ENCODE data around the gene CABS1. TPM values are rescaled to one million over a fixed set of nuclear protein-coding genes. Genes with fewer than 3 reads are reported as not detected.
A peak's percentile ranks its signal among the peaks of the same experiment; 100 is the strongest.

The CABS1 gene
- total RNA-seq = not detected
- polyA plus RNA-seq (ENCODE audit: insufficient read depth in 1 of 8, insufficient read length in 8 of 8, low replicate concordance in 1 of 8) = under 1 TPM in 1 of 8 donors, not detected in 7; 0.53 TPM
- long read RNA-seq, donor 1 = 0 reads
- long read RNA-seq, donor 2 = 0 reads
- long read RNA-seq, donor 3 = 0 reads
- long read RNA-seq, donor 4 = 0 reads
- long read RNA-seq, donor 5 = 0 reads
- long read RNA-seq, donor 6 = 0 reads
- long read RNA-seq, donor 7 = 0 reads
- long read RNA-seq, donor 8 = 0 reads
- long read RNA-seq, donor 9 = 0 reads
- long read RNA-seq, donor 10 = 0 reads
- long read RNA-seq, donor 11 = 0 reads

GRCh38 chr4:70334681-70335080, at the start of gene CABS1:
Gene CABS1, plus strand, starts transcription at chr4:70334981. Its CDS starts 59 bp downstream, at chr4:70335040.
- H3K27me3 ChIP-seq (ENCODE audit: control insufficient read depth, insufficient read depth, low read length) = no peaks in the 10 kb centered on the region
- 100% methylated on average over 2 of the region's 3 CpGs for WGBS (ENCODE audit: insufficient coverage)
- H3K4me1 ChIP-seq (ENCODE audit: control insufficient read depth, insufficient read depth, low read length) = no peaks in the 10 kb centered on the region
- no peak within 1 kb of the TSS for H3K27ac ChIP-seq (ENCODE audit: low read length)
- H3K36me3 ChIP-seq (ENCODE audit: control insufficient read depth, insufficient read depth, low read length) = no peaks in the 10 kb centered on the region
- no peak for DNase-seq
- H3K9me3 ChIP-seq (replicated peaks; ENCODE audit: control insufficient read depth, low read depth, low read length) = no peaks in the 10 kb centered on the region
- H3K4me3 ChIP-seq (ENCODE audit: low read length) = no peak within 1 kb of the TSS

GRCh38 chr4:70288651-70289050, 46.1 kb upstream of the CABS1 start:
- Histone ChIP-seq H3K4me1 (ENCODE audit: control insufficient read depth, insufficient read depth, low read length) (no peaks in the 10 kb centered on the region), H3K27me3 (ENCODE audit: control insufficient read depth, insufficient read depth, low read length) (no peaks in the 10 kb centered on the region), H3K36me3 (ENCODE audit: control insufficient read depth, insufficient read depth, low read length) (no peaks in the 10 kb centered on the region), H3K9me3 (replicated peaks; ENCODE audit: control insufficient read depth, low read depth, low read length) (peaks cover 2% of the 10 kb centered on the region), H3K4me3 (ENCODE audit: low read length) (no peak overlapping the region), H3K27ac (ENCODE audit: low read length) (no peak overlapping the region)
- no CpG with 5 or more reads among the region's 1 CpG for WGBS (ENCODE audit: insufficient coverage)
- DNase-seq = no peak

DNA sequence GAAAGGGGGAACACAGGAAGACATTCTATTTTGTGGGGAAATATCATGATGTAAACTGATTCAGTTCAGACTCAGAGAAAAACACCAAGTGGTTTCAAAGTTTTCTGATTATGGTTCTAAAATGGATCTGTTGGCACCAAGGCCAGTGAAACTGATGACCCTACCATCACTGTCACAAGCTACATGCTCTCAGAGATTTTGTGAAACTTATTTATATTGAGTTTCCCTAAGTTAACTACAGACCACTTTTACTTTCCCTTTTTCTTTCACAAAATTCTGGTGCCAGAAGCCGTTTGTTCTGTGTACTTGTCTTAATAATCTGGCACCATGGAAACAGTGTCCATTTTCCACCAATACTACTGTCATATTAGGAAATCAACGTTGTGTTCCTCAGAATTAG, 43.4 kb upstream of the CABS1 start:
- no peaks in the 10 kb centered on the region for H3K36me3 ChIP-seq (ENCODE audit: control insufficient read depth, insufficient read depth, low read length)
- no peaks in the 10 kb centered on the region for H3K9me3 ChIP-seq (replicated peaks; ENCODE audit: control insufficient read depth, low read depth, low read length)
- no peaks in the 10 kb centered on the region for H3K4me1 ChIP-seq (ENCODE audit: control insufficient read depth, insufficient read depth, low read length)
- no peaks in the 10 kb centered on the region for H3K27me3 ChIP-seq (ENCODE audit: control insufficient read depth, insufficient read depth, low read length)
- no peak for DNase-seq
- WGBS (ENCODE audit: insufficient coverage) = no CpG with 5 or more reads among the region's 2 CpGs
- no peak overlapping the region for H3K4me3 ChIP-seq (ENCODE audit: low read length)
- no peak overlapping the region for H3K27ac ChIP-seq (ENCODE audit: low read length)

DNA sequence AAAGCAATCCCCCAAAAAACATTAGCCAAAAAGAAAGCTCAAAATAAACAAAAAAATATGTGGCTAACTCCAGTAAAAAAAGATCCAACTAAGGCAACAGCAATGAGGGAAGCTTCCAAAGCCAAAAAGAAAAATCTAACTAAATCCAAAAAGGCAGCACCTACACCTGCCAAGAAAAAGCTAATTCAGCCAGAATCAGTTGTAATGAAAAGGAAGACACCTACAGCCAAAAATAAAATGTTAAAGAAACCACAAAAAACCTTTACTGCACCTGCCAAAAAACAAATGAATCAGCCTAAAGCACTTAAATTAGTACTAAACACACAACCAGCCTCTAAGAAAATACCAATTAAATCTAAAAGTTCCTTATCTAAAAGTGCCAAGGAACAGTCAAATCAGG, 37.2 kb upstream of the CABS1 start:
- peak; percentile 40 for DNase-seq

GRCh38 chr4:70298051-70298450, 36.7 kb upstream of the CABS1 start:
- DNase-seq = peak; percentile 88
- Histone ChIP-seq H3K27me3 (ENCODE audit: control insufficient read depth, insufficient read depth, low read length) (no peaks in the 10 kb centered on the region), H3K27ac (ENCODE audit: low read length) (no peak overlapping the region), H3K36me3 (ENCODE audit: control insufficient read depth, insufficient read depth, low read length) (no peaks in the 10 kb centered on the region), H3K4me3 (ENCODE audit: low read length) (no peak overlapping the region), H3K4me1 (ENCODE audit: control insufficient read depth, insufficient read depth, low read length) (no peaks in the 10 kb centered on the region), H3K9me3 (replicated peaks; ENCODE audit: control insufficient read depth, low read depth, low read length) (no peaks in the 10 kb centered on the region)
- 29% methylated on average over 1 of the region's 1 CpG for WGBS (ENCODE audit: insufficient coverage)

More for the DNA sequence above, 37.2 kb upstream of the CABS1 start:
- Histone ChIP-seq H3K4me1 (ENCODE audit: control insufficient read depth, insufficient read depth, low read length) (no peaks in the 10 kb centered on the region), H3K27me3 (ENCODE audit: control insufficient read depth, insufficient read depth, low read length) (no peaks in the 10 kb centered on the region), H3K36me3 (ENCODE audit: control insufficient read depth, insufficient read depth, low read length) (no peaks in the 10 kb centered on the region), H3K4me3 (ENCODE audit: low read length) (no peak overlapping the region), H3K27ac (ENCODE audit: low read length) (no peak overlapping the region), H3K9me3 (replicated peaks; ENCODE audit: control insufficient read depth, low read depth, low read length) (no peaks in the 10 kb centered on the region)

DNA sequence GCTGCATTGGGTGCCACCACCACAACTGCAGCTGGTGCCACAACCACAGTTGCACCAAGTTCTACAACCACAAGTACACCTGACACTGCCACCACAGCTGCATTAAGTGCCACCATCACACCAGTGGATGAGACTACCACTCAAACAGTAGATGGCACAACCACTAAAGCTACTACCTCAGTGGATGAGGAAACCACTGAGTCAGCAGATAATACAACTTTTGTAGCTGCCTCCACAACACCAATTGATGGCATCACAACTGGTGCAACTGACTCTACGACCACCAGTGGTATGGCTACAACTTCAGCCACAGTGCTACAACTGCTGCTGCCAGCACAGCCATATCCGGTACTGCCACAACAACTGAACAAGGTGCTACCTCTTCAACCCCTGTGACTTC, 35.1 kb upstream of the CABS1 start:
- Histone ChIP-seq H3K36me3 (ENCODE audit: control insufficient read depth, insufficient read depth, low read length) (no peaks in the 10 kb centered on the region), H3K4me3 (ENCODE audit: low read length) (no peak overlapping the region), H3K4me1 (ENCODE audit: control insufficient read depth, insufficient read depth, low read length) (no peaks in the 10 kb centered on the region), H3K27ac (ENCODE audit: low read length) (no peak overlapping the region), H3K9me3 (replicated peaks; ENCODE audit: control insufficient read depth, low read depth, low read length) (no peaks in the 10 kb centered on the region), H3K27me3 (ENCODE audit: control insufficient read depth, insufficient read depth, low read length) (no peaks in the 10 kb centered on the region)
- no peak for DNase-seq
- 76% methylated on average over 1 of the region's 2 CpGs for WGBS (ENCODE audit: insufficient coverage)

- no peaks in the 10 kb centered on the region for H3K4me1 ChIP-seq (ENCODE audit: control insufficient read depth, insufficient read depth, low read length)
- H3K9me3 ChIP-seq (replicated peaks; ENCODE audit: control insufficient read depth, low read depth, low read length) = no peaks in the 10 kb centered on the region
- H3K27ac ChIP-seq (ENCODE audit: low read length) = no peak overlapping the region
- no peak overlapping the region for H3K4me3 ChIP-seq (ENCODE audit: low read length)
- WGBS (ENCODE audit: insufficient coverage) = 87% methylated on average over 4 of the region's 4 CpGs
- H3K36me3 ChIP-seq (ENCODE audit: control insufficient read depth, insufficient read depth, low read length) = no peaks in the 10 kb centered on the region
- no peaks in the 10 kb centered on the region for H3K27me3 ChIP-seq (ENCODE audit: control insufficient read depth, insufficient read depth, low read length)
- no peak for DNase-seq
Observed at GRCh38 chr4:70300215-70300614, 34.6 kb upstream of the CABS1 start.

DNA sequence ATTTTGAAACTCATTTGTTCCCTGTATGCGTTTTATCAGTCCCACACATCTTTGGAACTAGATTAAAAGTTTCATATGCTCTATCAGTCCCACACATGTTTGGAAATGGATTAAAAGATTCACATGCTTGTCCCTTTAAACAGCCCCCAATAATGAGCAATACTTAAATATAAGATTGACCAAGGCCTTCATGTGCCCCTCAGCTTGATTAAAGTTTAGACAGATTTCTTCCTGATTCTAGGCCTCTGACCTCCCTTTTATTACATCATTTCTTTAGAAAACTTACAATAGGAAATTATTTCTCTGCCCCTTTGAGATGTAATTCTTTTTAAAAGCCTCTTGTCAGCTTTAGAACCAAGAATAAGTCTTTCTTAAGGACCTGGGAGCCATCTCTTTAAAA, 31.7 kb upstream of the CABS1 start:
- no peak overlapping the region for H3K27ac ChIP-seq (ENCODE audit: low read length)
- no peak overlapping the region for H3K4me3 ChIP-seq (ENCODE audit: low read length)
- no peaks in the 10 kb centered on the region for H3K27me3 ChIP-seq (ENCODE audit: control insufficient read depth, insufficient read depth, low read length)
- H3K4me1 ChIP-seq (ENCODE audit: control insufficient read depth, insufficient read depth, low read length) = no peaks in the 10 kb centered on the region
- no peaks in the 10 kb centered on the region for H3K9me3 ChIP-seq (replicated peaks; ENCODE audit: control insufficient read depth, low read depth, low read length)
- no peaks in the 10 kb centered on the region for H3K36me3 ChIP-seq (ENCODE audit: control insufficient read depth, insufficient read depth, low read length)
- no peak for DNase-seq
- no CpG with 5 or more reads among the region's 1 CpG for WGBS (ENCODE audit: insufficient coverage)

- Histone ChIP-seq H3K9me3 (replicated peaks; ENCODE audit: control insufficient read depth, low read depth, low read length) (peaks cover 2% of the 10 kb centered on the region), H3K27ac (ENCODE audit: low read length) (no peak overlapping the region), H3K36me3 (ENCODE audit: control insufficient read depth, insufficient read depth, low read length) (no peaks in the 10 kb centered on the region), H3K27me3 (ENCODE audit: control insufficient read depth, insufficient read depth, low read length) (no peaks in the 10 kb centered on the region), H3K4me1 (ENCODE audit: control insufficient read depth, insufficient read depth, low read length) (no peaks in the 10 kb centered on the region), H3K4me3 (ENCODE audit: low read length) (no peak overlapping the region)
- no peak for DNase-seq
- WGBS (ENCODE audit: insufficient coverage) = 58% methylated on average over 2 of the region's 4 CpGs
Observed at GRCh38 chr4:70305601-70306000, 29.2 kb upstream of the CABS1 start.

- Histone ChIP-seq H3K4me1 (ENCODE audit: control insufficient read depth, insufficient read depth, low read length) (no peaks in the 10 kb centered on the region), H3K27ac (ENCODE audit: low read length) (no peak overlapping the region), H3K27me3 (ENCODE audit: control insufficient read depth, insufficient read depth, low read length) (no peaks in the 10 kb centered on the region), H3K36me3 (ENCODE audit: control insufficient read depth, insufficient read depth, low read length) (no peaks in the 10 kb centered on the region), H3K4me3 (ENCODE audit: low read length) (no peak overlapping the region), H3K9me3 (replicated peaks; ENCODE audit: control insufficient read depth, low read depth, low read length) (peaks cover 2% of the 10 kb centered on the region)
- DNase-seq = no peak
- no CpG with 5 or more reads among the region's 2 CpGs for WGBS (ENCODE audit: insufficient coverage)
Observed at GRCh38 chr4:70306076-70306475, 28.7 kb upstream of the CABS1 start.

DNA sequence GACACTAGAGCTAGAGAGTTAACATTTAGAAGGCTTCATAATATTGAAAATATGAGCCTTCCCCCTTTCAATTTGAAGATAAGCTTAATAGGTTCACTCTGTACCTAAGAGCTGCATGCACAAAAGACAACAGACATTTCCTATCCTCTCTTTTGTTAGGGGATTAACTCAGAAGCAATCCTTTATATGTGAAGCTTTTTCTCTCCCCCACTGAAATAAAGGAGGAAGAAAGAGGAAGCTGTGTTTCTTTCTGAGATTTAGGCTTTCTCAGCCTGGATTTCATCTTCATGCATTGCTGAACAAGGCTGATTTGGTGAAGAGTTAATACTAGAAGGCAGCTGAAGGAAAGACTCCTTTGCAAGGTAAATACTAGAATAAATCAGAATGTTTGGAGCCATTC, 21.0 kb upstream of the CABS1 start:
- Histone ChIP-seq H3K27ac (ENCODE audit: low read length) (no peak overlapping the region), H3K4me3 (ENCODE audit: low read length) (no peak overlapping the region), H3K36me3 (ENCODE audit: control insufficient read depth, insufficient read depth, low read length) (no peaks in the 10 kb centered on the region), H3K27me3 (ENCODE audit: control insufficient read depth, insufficient read depth, low read length) (no peaks in the 10 kb centered on the region), H3K4me1 (ENCODE audit: control insufficient read depth, insufficient read depth, low read length) (no peaks in the 10 kb centered on the region), H3K9me3 (replicated peaks; ENCODE audit: control insufficient read depth, low read depth, low read length) (peaks cover 2% of the 10 kb centered on the region)
- DNase-seq = no peak
